Progenitor cell of endocrine pancreas (in vitro differentiated cells): ENCODE measurements around the gene KCP. TPM values are rescaled to one million over a fixed set of nuclear protein-coding genes. Genes with fewer than 3 reads are reported as not detected.

Experiments
- DNase-seq: peaks from one replicate; pipeline ENCODE4 v3.0.0; 2021; ENCODE audit warnings: low spot score; ENCODE audit not compliant: unreplicated experiment
- H3K27ac Mint-ChIP-seq: 2 replicates; pipeline ENCODE4 v1.8.0; 2021; ENCODE audit warnings: mild to moderate bottlenecking, moderate library complexity, mixed read lengths
- H3K27me3 Mint-ChIP-seq: 2 replicates; pipeline ENCODE4 v1.8.0; 2021; ENCODE audit warnings: mixed read lengths
- H3K36me3 Mint-ChIP-seq: 2 replicates; pipeline ENCODE4 v1.8.0; 2022; ENCODE audit warnings: mixed read lengths; ENCODE audit not compliant: insufficient read depth
- H3K4me1 Mint-ChIP-seq: 2 replicates; pipeline ENCODE4 v1.8.0; 2021; ENCODE audit warnings: low read depth, mixed read lengths
- H3K4me3 Mint-ChIP-seq: 2 replicates; pipeline ENCODE4 v1.8.0; 2021; ENCODE audit warnings: low read depth, mild to moderate bottlenecking, moderate library complexity, mixed read lengths
- H3K9me3 Mint-ChIP-seq: 2 replicates; pipeline ENCODE4 v1.8.0; 2021; ENCODE audit warnings: low read depth, mixed read lengths
- total RNA-seq: library from RNA; stranded (reverse); gene quantifications from 2 replicates; pipeline ENCODE4 v1.2.1, GENCODE V29; 2021
- TF ChIP-seq, protein P1 (sequence below): fragments of 200-600 bp; sonication (generic); IDR thresholded peaks from one replicate; pipeline ENCODE4 v1.5.0; 2021; ENCODE audit warnings: antibody characterized with exemption, mild to moderate bottlenecking; ENCODE audit not compliant: unreplicated experiment

KCP gene
- total RNA-seq, 1 donor from 2014 or later = 8.5 TPM

GRCh38 chr7:128869944-128870285 is 40.6 kb downstream of the KCP start:
- peaks cover 19% of the 10 kb centered on the region for H3K36me3 Mint-ChIP-seq
- H3K4me3 Mint-ChIP-seq = peak overlapping the region; percentile 69
- peaks cover 47% of the 10 kb centered on the region for H3K27me3 Mint-ChIP-seq
- H3K4me1 Mint-ChIP-seq = peaks cover 14% of the 10 kb centered on the region
- TF ChIP-seq, protein P1, sequence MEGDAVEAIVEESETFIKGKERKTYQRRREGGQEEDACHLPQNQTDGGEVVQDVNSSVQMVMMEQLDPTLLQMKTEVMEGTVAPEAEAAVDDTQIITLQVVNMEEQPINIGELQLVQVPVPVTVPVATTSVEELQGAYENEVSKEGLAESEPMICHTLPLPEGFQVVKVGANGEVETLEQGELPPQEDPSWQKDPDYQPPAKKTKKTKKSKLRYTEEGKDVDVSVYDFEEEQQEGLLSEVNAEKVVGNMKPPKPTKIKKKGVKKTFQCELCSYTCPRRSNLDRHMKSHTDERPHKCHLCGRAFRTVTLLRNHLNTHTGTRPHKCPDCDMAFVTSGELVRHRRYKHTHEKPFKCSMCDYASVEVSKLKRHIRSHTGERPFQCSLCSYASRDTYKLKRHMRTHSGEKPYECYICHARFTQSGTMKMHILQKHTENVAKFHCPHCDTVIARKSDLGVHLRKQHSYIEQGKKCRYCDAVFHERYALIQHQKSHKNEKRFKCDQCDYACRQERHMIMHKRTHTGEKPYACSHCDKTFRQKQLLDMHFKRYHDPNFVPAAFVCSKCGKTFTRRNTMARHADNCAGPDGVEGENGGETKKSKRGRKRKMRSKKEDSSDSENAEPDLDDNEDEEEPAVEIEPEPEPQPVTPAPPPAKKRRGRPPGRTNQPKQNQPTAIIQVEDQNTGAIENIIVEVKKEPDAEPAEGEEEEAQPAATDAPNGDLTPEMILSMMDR = no peak
- H3K27ac Mint-ChIP-seq = peak overlapping the region; percentile 33
- no peak for DNase-seq
- no peaks in the 10 kb centered on the region for H3K9me3 Mint-ChIP-seq

GRCh38 chr7:128869138-128869943 is 41.2 kb downstream of the KCP start:
- H3K27ac Mint-ChIP-seq = no peak overlapping the region
- H3K4me3 Mint-ChIP-seq = peak overlapping the region; percentile 61
- H3K4me1 Mint-ChIP-seq = peaks cover 14% of the 10 kb centered on the region
- TF ChIP-seq, protein P1 = no peak
- peak; percentile 48 for DNase-seq
- H3K9me3 Mint-ChIP-seq = no peaks in the 10 kb centered on the region
- H3K36me3 Mint-ChIP-seq = peaks cover 19% of the 10 kb centered on the region
- H3K27me3 Mint-ChIP-seq = peaks cover 47% of the 10 kb centered on the region

DNA sequence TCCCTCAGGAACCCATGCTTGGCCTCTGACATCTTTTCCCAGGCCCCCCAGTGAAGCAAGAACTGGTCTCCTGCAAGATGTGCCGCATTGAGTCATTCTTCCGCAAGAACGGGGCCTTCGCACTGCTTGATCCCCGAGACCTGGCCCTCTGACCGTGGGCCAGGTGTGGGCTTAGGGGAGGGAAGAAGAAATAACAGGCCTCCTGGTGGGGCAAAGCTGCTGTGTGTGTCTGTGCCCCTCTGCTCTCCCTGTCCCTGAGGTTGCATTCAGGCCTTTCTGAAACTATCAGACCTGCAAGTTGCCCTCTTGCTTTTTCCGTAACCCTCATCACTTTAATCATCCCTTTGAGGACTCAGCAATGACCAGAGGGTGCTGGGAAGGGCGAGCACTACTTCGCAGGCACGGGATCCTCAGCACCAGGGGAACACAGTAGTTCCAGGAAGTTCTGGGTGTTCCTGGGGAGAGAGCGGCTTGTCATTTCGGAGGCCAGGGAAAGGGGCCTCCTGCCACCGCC is 41.8 kb downstream of the KCP start:
- TF ChIP-seq, protein P1 = no peak
- no peak for DNase-seq

GRCh38 chr7:128867842-128868623 is 42.5 kb downstream of the KCP start:
- peaks cover 19% of the 10 kb centered on the region for H3K4me1 Mint-ChIP-seq
- peak overlapping the region; percentile 50 for H3K4me3 Mint-ChIP-seq
- TF ChIP-seq, protein P1 = no peak
- no peak overlapping the region for H3K27ac Mint-ChIP-seq
- no peaks in the 10 kb centered on the region for H3K9me3 Mint-ChIP-seq
- peaks cover 20% of the 10 kb centered on the region for H3K36me3 Mint-ChIP-seq
- peaks cover 46% of the 10 kb centered on the region for H3K27me3 Mint-ChIP-seq
- no peak for DNase-seq

More for the DNA sequence above, 41.8 kb downstream of the KCP start:
- Mint-ChIP-seq H3K36me3 (peaks cover 20% of the 10 kb centered on the region), H3K9me3 (no peaks in the 10 kb centered on the region), H3K27me3 (peaks cover 47% of the 10 kb centered on the region), H3K4me1 (peaks cover 18% of the 10 kb centered on the region), H3K4me3 (peak overlapping the region; percentile 61), H3K27ac (no peak overlapping the region)

- H3K4me3 Mint-ChIP-seq = no peak overlapping the region
- H3K4me1 Mint-ChIP-seq = peaks cover 21% of the 10 kb centered on the region
- H3K9me3 Mint-ChIP-seq = no peaks in the 10 kb centered on the region
- TF ChIP-seq, protein P1 = no peak
- peaks cover 45% of the 10 kb centered on the region for H3K27me3 Mint-ChIP-seq
- DNase-seq = no peak
- peaks cover 20% of the 10 kb centered on the region for H3K36me3 Mint-ChIP-seq
- no peak overlapping the region for H3K27ac Mint-ChIP-seq
Observed at GRCh38 chr7:128867241-128867640, 43.3 kb downstream of the KCP start.
